ENCODE data around the gene PCMT1. TPM values are rescaled to one million over a fixed set of nuclear protein-coding genes. Genes with fewer than 3 reads are reported as not detected.
A peak's percentile ranks its signal among the peaks of the same experiment; 100 is the strongest.

Gene PCMT1
- total and polyA plus RNA-seq, 9 of the 15 experiments (the other 6 are each of a cell fraction or from before 2014, with no cell fraction given), result 217 to 541 (median 327) TPM

- peaks cover 46% of the 10 kb centered on the region; the same call in 2 of the 3 replicates for H3K79me2 ChIP-seq (ENCODE audit: control insufficient read depth, insufficient read depth, low read length)
- no peaks in the 10 kb centered on the region for H4K20me1 ChIP-seq (replicated peaks; ENCODE audit: control insufficient read depth, insufficient read depth, low read length)
- ATAC-seq, result no peak
- POLR2A ChIA-PET, result interaction anchor here (0.8 kb wide), 1 partner anchor 49 kb away, joined by 3 read pairs; no protein-coding TSS in a partner anchor
- CTCF ChIA-PET (ENCODE audit: low intra/inter-chr PET ratio), result no interaction called here
- TF ChIP-seq ARHGAP35 (IDR thresholded peaks at IDR 0.05; ENCODE audit: partially characterized antibody), result peak; percentile 17
- 0 out of 2 replicates have a peak, but pooled peaks have one; percentile 37 for TF ChIP-seq ZC3H8 (IDR thresholded peaks at IDR 0.05)
- TF ChIP-seq ZNF512 (tag; IDR thresholded peaks at IDR 0.05), result peak; percentile 69; the same call in 1 of the 2 replicates
- TF ChIP-seq SRSF3 (IDR thresholded peaks at IDR 0.05; ENCODE audit: insufficient read depth, low read length), result no peak
- TF ChIP-seq GTF2E2 (tag; IDR thresholded peaks at IDR 0.05), result no peak
- TF ChIP-seq HMGN3 (IDR thresholded peaks at IDR 0.05; ENCODE audit: borderline replicate concordance, extremely low read depth, insufficient read length, low read depth, low read length), result no peak
- TF ChIP-seq HLTF (IDR thresholded peaks at IDR 0.05), result peak; percentile 55; the same call in 1 of the 2 replicates
- no peak for FAIRE-seq
- H3K4me1 ChIP-seq (replicated peaks in 1 of 2; ENCODE audit: control insufficient read depth in 2 of 2, insufficient read depth in 2 of 2, low read length in 2 of 2), result no peaks in the 10 kb centered on the region
- no peaks in the 10 kb centered on the region for H3K9me3 ChIP-seq (replicated peaks; ENCODE audit: control insufficient read depth, insufficient read depth, low read depth, low read length)
- no TSS peak for BruUV-seq (replicated peaks)
- in situ Hi-C loops (cut with MboI) (no loop called here), intact Hi-C loops (cut with micrococcal nuclease) (no loop called here)
- H3K27ac ChIP-seq (ENCODE audit: extremely low read depth, low read depth, low read length), result no peak overlapping the region
- no peak overlapping the region for H3K4me3 ChIP-seq
- WGBS (ENCODE audit: insufficient coverage, low coverage, missing lambda C conversion rate), result 100% methylated on average over 1 of the region's 1 CpG
- H3K9ac ChIP-seq (ENCODE audit: insufficient read depth in 1 of 2, low read depth in 2 of 2, low read length in 2 of 2), result no peak overlapping the region
- H3K9me1 ChIP-seq (ENCODE audit: control insufficient read depth, insufficient read depth, low read length), result no peaks in the 10 kb centered on the region
- H2AFZ ChIP-seq (ENCODE audit: low read depth, low read length), result no peak overlapping the region
- no peak overlapping the region for H3K4me2 ChIP-seq (ENCODE audit: insufficient read depth, low read length)
- DNase-seq (ENCODE audit: extremely low read depth in 1 of 4, low spot score in 3 of 4), result no peak
- no peaks in the 10 kb centered on the region for H3K27me3 ChIP-seq (ENCODE audit: control insufficient read depth in 2 of 2, insufficient read depth in 2 of 2, low read length in 2 of 2)
- peaks cover 82% of the 10 kb centered on the region for H3K36me3 ChIP-seq (ENCODE audit: control insufficient read depth, insufficient read depth, low read length)
Measured at GRCh38 chr6:149777624-149778023, 28.1 kb downstream of the PCMT1 start.
